ENCODE data around the gene PPP1R13L.

PPP1R13L gene

DNA sequence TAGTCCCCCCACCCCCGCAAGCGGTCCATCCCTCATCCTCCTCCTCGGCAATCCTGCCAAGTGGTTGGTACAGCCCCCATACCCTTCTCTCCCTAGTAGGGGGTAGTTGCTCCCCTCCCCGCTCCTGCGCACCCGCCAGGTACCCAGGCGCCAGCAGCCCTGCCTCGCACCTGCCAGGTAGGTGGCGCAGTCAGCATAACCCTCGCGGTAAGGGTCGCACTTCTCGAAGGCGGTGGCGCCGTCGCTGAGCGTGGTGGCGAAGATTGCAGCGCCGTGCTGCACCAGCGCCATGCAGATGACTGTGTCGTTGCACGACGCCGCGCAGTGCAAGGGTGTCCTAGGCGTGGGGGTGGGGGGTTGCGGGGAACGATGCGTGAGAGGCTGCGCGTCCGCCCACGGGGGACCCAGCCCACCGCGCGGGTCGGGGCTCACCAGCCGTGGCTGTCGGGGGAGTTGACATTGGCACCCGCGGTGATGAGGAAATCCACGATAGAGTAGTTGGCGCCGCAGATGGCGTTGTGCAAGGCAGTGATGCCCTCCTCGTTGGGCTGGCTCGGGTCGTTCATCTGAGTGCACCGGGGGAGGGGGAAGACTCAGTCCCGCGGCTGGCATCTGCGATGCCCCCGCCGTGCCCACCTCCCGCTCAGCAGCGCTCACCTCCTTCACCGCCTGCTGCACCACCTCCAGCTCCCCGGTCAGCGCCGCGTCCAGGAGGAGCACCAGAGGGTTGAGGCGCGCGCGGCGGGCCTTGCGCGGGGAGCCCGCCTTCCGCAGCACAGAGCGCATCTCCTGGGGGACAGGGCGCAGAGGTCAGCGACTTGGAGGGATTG is 19.3 kb downstream of the PPP1R13L start:
- Histone ChIP-seq H3K36me3 (ENCODE audit: control insufficient read depth, low read length) (no peaks in the 10 kb centered on the region), H3K4me2 (ENCODE audit: low read length) (no peak overlapping the region), H3K4me1 (ENCODE audit: control insufficient read depth, low read length) (peaks cover 12% of the 10 kb centered on the region), H3K79me2 (ENCODE audit: control insufficient read depth, low read length) (no peaks in the 10 kb centered on the region), H3K9me2 (replicated peaks; ENCODE audit: control insufficient read depth, low read length) (no peaks in the 10 kb centered on the region), H3K27ac (ENCODE audit: low read depth, low read length) (no peak overlapping the region), H3K27me3 (ENCODE audit: control insufficient read depth, low read length) (no peaks in the 10 kb centered on the region), H4K20me1 (ENCODE audit: control insufficient read depth, insufficient read depth, low read depth, low read length) (no peaks in the 10 kb centered on the region), H3F3A (ENCODE audit: control insufficient read depth, insufficient read depth) (no peaks in the 10 kb centered on the region), H3K4me3 (ENCODE audit: low read length) (no peak overlapping the region), H3K9me3 (ENCODE audit: control insufficient read depth, insufficient read depth, low read length) (no peaks in the 10 kb centered on the region)
- TF ChIP-seq EZH2phosphoT487 (IDR thresholded peaks at IDR 0.05; ENCODE audit: borderline replicate concordance, low read length) = no peak
- TF ChIP-seq, protein P1, sequence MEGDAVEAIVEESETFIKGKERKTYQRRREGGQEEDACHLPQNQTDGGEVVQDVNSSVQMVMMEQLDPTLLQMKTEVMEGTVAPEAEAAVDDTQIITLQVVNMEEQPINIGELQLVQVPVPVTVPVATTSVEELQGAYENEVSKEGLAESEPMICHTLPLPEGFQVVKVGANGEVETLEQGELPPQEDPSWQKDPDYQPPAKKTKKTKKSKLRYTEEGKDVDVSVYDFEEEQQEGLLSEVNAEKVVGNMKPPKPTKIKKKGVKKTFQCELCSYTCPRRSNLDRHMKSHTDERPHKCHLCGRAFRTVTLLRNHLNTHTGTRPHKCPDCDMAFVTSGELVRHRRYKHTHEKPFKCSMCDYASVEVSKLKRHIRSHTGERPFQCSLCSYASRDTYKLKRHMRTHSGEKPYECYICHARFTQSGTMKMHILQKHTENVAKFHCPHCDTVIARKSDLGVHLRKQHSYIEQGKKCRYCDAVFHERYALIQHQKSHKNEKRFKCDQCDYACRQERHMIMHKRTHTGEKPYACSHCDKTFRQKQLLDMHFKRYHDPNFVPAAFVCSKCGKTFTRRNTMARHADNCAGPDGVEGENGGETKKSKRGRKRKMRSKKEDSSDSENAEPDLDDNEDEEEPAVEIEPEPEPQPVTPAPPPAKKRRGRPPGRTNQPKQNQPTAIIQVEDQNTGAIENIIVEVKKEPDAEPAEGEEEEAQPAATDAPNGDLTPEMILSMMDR (IDR thresholded peaks at IDR 0.05; ENCODE audit: low read depth, low read length, poor library complexity, severe bottlenecking) = no peak

DNA sequence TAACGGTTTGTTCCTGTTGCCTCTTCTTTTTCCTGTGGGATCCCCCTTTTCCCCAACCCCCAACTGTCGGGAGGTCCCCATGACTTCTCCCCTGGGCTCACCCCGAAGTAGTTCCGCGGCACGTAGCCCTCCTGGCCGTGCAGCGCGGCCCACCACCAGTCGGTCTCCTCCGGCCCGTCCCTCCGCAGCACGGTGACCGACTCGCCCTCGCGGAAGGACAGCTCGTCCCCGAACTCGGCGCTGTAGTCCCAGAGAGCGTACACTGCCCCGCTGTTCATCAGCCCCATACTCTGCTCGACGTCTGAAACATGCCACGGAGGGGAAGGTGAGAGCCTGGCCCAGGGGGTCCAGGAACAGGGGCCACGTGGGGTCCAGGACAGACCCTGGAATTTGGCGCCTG is 22.4 kb downstream of the PPP1R13L start:
- no peak overlapping the region for H3K4me2 ChIP-seq (ENCODE audit: low read length)
- H3F3A ChIP-seq (ENCODE audit: control insufficient read depth, insufficient read depth) = no peaks in the 10 kb centered on the region
- no peaks in the 10 kb centered on the region for H4K20me1 ChIP-seq (ENCODE audit: control insufficient read depth, insufficient read depth, low read depth, low read length)
- no peaks in the 10 kb centered on the region for H3K36me3 ChIP-seq (ENCODE audit: control insufficient read depth, low read length)
- no peaks in the 10 kb centered on the region for H3K9me3 ChIP-seq (ENCODE audit: control insufficient read depth, insufficient read depth, low read length)
- TF ChIP-seq, protein P1 (IDR thresholded peaks at IDR 0.05; ENCODE audit: low read depth, low read length, poor library complexity, severe bottlenecking) = no peak
- TF ChIP-seq EZH2phosphoT487 (IDR thresholded peaks at IDR 0.05; ENCODE audit: borderline replicate concordance, low read length) = no peak
- no peak overlapping the region for H3K4me3 ChIP-seq (ENCODE audit: low read length)
- peaks cover 4% of the 10 kb centered on the region for H3K4me1 ChIP-seq (ENCODE audit: control insufficient read depth, low read length)
- H3K79me2 ChIP-seq (ENCODE audit: control insufficient read depth, low read length) = no peaks in the 10 kb centered on the region
- no peaks in the 10 kb centered on the region for H3K9me2 ChIP-seq (replicated peaks; ENCODE audit: control insufficient read depth, low read length)
- no peak overlapping the region for H3K27ac ChIP-seq (ENCODE audit: low read depth, low read length)
- H3K27me3 ChIP-seq (ENCODE audit: control insufficient read depth, low read length) = no peaks in the 10 kb centered on the region

DNA sequence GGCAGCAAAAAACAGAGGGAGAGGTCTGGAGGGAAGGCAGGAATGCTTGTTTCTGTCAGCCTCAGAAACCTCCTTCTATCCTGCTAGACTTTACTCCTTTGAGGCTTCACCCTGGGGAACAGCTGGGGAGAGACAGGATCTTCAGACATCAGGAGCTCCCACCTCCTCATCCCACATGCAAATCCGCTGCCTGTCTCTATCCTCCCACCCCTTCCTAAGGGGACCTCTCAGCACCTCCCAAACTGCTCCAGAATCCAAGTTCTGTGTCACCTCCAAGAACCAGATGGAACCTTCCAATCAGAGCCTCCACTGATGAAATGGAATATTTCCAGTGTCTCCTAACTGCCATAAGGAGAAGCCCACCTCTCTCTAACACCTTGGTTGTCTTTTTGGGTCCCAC is 24.8 kb downstream of the PPP1R13L start:
- Histone ChIP-seq H3K9me2 (replicated peaks; ENCODE audit: control insufficient read depth, low read length) (no peaks in the 10 kb centered on the region), H3F3A (ENCODE audit: control insufficient read depth, insufficient read depth) (no peaks in the 10 kb centered on the region), H3K79me2 (ENCODE audit: control insufficient read depth, low read length) (no peaks in the 10 kb centered on the region), H3K4me1 (ENCODE audit: control insufficient read depth, low read length) (no peaks in the 10 kb centered on the region), H3K4me2 (ENCODE audit: low read length) (no peak overlapping the region), H3K27me3 (ENCODE audit: control insufficient read depth, low read length) (no peaks in the 10 kb centered on the region), H4K20me1 (ENCODE audit: control insufficient read depth, insufficient read depth, low read depth, low read length) (no peaks in the 10 kb centered on the region), H3K4me3 (ENCODE audit: low read length) (no peak overlapping the region), H3K36me3 (ENCODE audit: control insufficient read depth, low read length) (no peaks in the 10 kb centered on the region), H3K27ac (ENCODE audit: low read depth, low read length) (no peak overlapping the region), H3K9me3 (ENCODE audit: control insufficient read depth, insufficient read depth, low read length) (no peaks in the 10 kb centered on the region)
- TF ChIP-seq, protein P1 (IDR thresholded peaks at IDR 0.05; ENCODE audit: low read depth, low read length, poor library complexity, severe bottlenecking) = no peak
- TF ChIP-seq EZH2phosphoT487 (IDR thresholded peaks at IDR 0.05; ENCODE audit: borderline replicate concordance, low read length) = no peak
